HT1080 (cell line): ENCODE measurements around the gene KIF1B. TPM values are rescaled to one million over a fixed set of nuclear protein-coding genes. Genes with fewer than 3 reads are reported as not detected.

Experiments
- DNase-seq: peaks from one replicate; pipeline ENCODE4 v3.0.0-alpha.2; 2015; ENCODE audit warnings: low read depth
- total RNA-seq: library from RNA; depleted of rRNA; stranded (reverse); fragments of >200 nt; shearing (Covaris generic); gene quantifications from 2 replicates; pipeline ENCODE4 v1.2.3, GENCODE V29; 2014

The KIF1B gene
- total RNA-seq, 1 experiment from 2014 or later: 16.2 TPM

GRCh38 chr1:10280439-10281350 lies 70.3 kb downstream of the KIF1B start:
- no peak for DNase-seq

- no peak for DNase-seq
Observed at GRCh38 chr1:10283318-10283984, 73.1 kb downstream of the KIF1B start.

DNA sequence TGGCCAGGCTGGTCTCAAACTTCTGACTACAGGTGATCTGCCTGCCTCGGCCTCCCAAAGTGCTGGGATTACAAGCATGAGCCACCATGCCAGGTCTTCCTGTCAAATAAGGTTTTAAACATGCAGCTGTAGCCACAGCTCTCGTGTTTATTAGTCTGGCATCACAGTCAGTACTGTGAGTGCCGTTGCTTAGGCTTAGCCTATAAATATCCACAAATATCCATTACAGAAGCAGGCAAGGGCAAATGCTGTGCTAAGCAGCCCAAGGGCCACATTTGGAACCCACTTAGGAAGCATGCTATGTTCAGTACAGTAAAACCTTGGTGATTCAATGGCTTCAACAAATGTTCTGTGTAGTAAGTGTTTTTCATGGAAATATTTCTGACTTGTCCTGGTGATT lies 75.9 kb downstream of the KIF1B start:
- no peak for DNase-seq

DNA sequence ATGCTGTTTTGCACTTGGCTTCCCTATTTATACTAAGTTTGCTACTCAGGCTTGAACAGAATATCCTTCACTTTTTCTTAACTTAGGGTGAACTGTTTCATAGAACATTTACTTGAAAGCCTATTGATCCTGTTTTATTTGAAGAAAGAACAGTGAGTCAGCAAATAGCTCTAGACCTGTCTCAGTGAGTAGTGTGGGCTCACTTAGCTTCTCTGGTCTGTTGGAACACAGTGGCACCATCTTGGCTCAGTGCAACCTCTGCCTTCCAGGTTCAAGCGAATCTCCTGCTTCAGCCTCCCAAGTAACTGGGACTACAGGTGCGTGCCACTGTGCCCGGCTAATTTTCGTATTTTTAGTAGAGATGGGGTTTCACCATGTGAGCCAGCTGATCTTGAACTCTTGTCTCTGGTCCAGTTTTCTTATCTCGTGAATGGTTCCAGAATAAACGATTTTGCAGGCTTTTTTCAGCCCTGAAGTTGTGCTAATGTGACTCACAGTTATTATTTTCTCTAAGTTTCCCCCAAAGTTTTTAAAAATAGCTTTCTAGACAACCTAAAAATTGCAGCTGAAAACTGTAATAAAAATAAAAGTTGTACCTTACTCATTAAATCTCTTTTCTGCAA lies 76.8 kb downstream of the KIF1B start:
- DNase-seq: no peak

DNA sequence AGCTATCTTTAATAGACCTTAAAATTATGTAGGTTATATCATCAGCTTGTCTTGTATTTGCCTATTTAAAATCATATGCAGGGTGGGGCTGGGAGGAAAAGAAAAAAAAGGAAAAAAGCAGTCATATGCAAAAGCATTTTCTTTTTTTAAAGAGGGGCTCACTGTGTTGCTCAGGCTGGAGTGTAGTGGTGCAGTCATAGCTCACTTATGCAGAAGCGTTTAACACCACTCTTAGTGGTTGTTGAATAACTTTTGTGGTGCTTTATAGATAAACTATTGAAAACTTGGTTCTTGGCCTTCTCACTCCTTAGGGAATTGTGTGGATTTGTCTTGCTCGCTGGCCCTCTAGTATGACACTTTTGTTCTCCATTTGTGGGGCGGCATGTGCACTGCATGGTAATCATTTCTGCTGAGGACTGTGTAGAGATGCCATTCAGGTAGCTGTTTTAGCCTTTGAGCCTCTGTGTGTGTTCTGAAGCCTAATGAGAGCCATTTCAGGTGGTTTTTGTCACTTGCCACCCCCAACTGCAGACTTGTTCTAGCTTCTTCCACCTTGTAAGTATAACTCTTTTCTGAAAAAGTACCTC lies 77.8 kb downstream of the KIF1B start:
- no peak for DNase-seq

- no peak for DNase-seq
Observed at GRCh38 chr1:10291705-10292104, 81.3 kb downstream of the KIF1B start.

GRCh38 chr1:10292188-10292587 lies 81.8 kb downstream of the KIF1B start:
- no peak for DNase-seq

DNA sequence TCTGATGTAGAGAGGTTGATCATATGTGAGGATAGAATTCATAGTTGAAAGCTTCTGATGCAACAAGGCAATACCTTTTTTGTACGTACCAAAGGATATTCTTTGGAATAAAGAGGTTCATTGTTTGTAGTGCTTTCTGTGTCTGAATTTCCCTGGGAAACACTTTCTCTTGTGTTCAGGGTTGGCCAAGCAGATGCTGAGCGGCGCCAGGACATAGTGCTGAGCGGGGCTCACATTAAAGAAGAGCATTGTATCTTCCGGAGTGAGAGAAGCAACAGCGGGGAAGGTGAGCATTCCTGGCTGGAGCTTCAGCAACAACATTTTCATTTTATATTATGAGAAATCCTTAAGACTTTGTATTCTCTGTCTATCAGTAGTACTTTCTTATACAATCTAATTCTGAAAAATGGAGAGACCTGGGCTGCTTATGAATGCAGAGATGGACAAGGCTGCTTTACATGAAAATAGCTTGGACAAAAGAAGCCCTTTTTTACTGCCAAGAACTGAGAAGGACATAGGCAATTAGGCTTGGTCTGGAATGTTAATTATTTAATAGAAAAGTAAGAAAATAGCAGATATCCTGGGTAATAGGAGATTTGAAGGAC lies 85.2 kb downstream of the KIF1B start:
- no peak for DNase-seq

DNA sequence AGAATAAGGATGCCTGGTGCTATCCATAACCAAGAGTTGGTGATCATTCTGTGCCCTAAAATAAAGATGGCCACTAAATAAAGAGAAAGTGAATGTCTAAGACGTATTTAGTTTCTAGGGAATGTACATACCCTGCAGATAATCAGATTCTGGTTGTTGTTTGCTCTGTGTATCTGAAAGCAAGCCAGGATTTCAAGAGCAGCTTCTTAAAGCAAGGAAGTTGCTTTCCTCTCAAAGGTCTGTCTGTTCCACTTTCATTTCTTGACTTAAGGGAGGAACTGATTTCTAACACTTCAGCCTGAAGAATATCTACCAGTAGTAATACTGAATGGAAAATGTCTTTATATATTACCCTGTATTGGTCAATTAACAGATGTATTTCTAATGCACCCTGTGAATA lies 88.8 kb downstream of the KIF1B start:
- DNase-seq: no peak

GRCh38 chr1:10302416-10302815 lies 92.0 kb downstream of the KIF1B start:
- no peak for DNase-seq

- no peak for DNase-seq
Observed at GRCh38 chr1:10304295-10304694, 93.9 kb downstream of the KIF1B start.

DNA sequence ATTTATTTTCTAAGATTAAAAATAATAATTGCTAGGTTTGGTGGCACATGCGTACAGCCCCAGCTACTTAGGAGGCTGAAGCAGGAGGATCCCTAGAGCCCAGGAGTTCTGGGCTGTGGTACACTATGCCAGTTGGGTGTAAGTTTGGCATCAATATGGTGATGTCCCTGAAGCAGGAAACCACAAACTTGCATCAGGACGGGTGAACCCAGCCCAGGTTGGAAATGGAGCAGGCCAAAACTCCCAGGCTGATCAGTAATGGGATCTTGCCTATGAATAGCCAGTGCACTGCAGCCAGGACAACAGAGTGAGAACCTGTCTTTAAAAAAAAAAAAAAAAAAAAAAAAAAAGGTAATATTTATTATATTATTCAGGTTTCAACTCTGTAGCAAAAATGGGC lies 96.1 kb downstream of the KIF1B start:
- no peak for DNase-seq

DNA sequence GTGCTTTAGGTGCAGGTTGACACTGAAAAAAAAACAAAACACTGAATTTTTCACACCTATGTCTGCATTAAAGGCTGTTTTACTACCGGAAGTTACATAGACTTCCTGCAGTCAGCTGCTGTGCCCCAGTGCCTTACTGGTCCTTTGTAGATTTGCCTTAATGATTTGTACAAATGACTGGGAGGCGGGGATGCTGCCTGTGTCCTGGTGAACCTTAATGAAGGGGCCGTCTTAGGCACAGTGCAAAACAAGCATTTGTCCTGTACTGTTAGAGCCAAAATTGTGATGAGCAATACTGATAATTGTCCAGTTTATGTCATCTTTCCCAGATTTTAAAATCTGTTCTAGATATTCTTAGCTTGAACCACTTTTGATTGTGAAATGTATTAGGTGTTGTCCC lies 97.6 kb downstream of the KIF1B start:
- DNase-seq: no peak

GRCh38 chr1:10309243-10310011 lies 99.1 kb downstream of the KIF1B start:
- DNase-seq: no peak

GRCh38 chr1:10316752-10317151 lies 106.4 kb downstream of the KIF1B start:
- no peak for DNase-seq

DNA sequence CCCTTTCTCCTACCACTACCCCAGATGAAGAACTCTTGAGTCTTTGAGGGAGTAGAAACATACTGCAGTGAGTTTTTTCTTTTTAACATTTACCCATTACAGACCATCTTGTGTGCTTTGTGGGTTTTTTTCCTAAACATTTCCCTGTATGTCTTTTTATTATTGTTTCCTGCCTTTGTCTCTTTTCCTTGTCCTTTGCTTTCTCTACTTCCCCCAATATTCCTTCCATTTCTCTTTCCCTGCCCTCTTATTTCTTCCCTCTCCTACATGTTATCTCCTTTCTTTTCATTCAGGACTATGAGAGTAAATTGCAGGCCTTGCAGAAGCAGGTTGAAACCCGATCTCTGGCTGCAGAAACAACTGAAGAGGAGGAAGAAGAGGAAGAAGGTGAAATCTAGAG lies 109.4 kb downstream of the KIF1B start:
- no peak for DNase-seq

DNA sequence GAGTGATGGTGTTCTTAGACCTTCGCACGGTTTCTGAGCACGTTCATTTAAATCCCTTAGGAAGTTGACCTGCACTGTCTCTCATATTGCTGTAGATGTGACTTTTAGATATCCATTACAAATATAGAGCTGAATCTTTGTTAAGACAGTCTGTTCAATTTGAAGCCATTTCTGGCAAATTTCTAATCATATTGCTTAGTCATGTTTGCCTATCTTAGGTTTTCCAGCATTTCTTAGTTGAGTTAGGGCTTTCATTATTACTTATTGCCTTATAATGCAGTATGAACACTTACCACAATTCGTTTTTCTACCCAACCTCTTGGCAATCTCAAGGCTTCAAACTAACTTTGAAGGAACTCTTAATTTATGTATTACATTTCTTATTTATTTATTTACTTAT lies 110.0 kb downstream of the KIF1B start:
- DNase-seq: no peak

- DNase-seq: no peak
Observed at GRCh38 chr1:10322821-10323220, 112.5 kb downstream of the KIF1B start.

GRCh38 chr1:10324627-10325026 lies 114.3 kb downstream of the KIF1B start:
- no peak for DNase-seq

GRCh38 chr1:10325521-10325920 lies 115.2 kb downstream of the KIF1B start:
- DNase-seq: no peak

GRCh38 chr1:10326251-10326650 lies 115.9 kb downstream of the KIF1B start:
- no peak for DNase-seq
